CD4-positive, alpha-beta T cell treated with Interleukin-6 for 4 hours (primary cell): ENCODE measurements around the gene OR2F2.

Source experiments
- DNase-seq: peaks from one replicate; pipeline ENCODE4 v3.0.0-alpha.2; 2020; ENCODE audit warnings: mixed read lengths

Gene OR2F2

GRCh38 chr7:143934526-143935325, at the start of gene OR2F2:
Gene OR2F2, plus strand, starts transcription at chr7:143935233. Its CDS starts 0 bp downstream, at chr7:143935233.
- no peak for DNase-seq

GRCh38 chr7:143885951-143886350, 49.1 kb upstream of the OR2F2 start:
- DNase-seq: no peak

- no peak for DNase-seq
These were observed 48.1 kb upstream of the OR2F2 start for GRCh38 chr7:143886826-143887477.

GRCh38 chr7:143889068-143889467, 46.0 kb upstream of the OR2F2 start:
- DNase-seq: no peak

GRCh38 chr7:143890558-143890957, 44.5 kb upstream of the OR2F2 start:
- DNase-seq: no peak

- DNase-seq: no peak
These were observed 43.6 kb upstream of the OR2F2 start for GRCh38 chr7:143891457-143891856.

GRCh38 chr7:143892527-143893300, 42.3 kb upstream of the OR2F2 start:
- peak; percentile 15 for DNase-seq

- DNase-seq: no peak
These were observed 38.4 kb upstream of the OR2F2 start for GRCh38 chr7:143896667-143897066.

GRCh38 chr7:143898810-143899209, 36.2 kb upstream of the OR2F2 start:
- no peak for DNase-seq

GRCh38 chr7:143900230-143900766, 34.7 kb upstream of the OR2F2 start:
- DNase-seq: no peak

- no peak for DNase-seq
These were observed 33.7 kb upstream of the OR2F2 start for GRCh38 chr7:143901332-143901667.

GRCh38 chr7:143901668-143902331, 33.2 kb upstream of the OR2F2 start, which contains the start of gene TCAF1:
Gene TCAF1, minus strand, starts transcription at chr7:143902176. Its CDS starts 25,568 bp downstream, at chr7:143876608.
- DNase-seq: peak; percentile 95

- DNase-seq: no peak
These were observed 32.6 kb upstream of the OR2F2 start for GRCh38 chr7:143902332-143902899.

- DNase-seq: no peak
These were observed 29.5 kb upstream of the OR2F2 start for GRCh38 chr7:143905509-143905908.

- DNase-seq: no peak
These were observed 28.9 kb upstream of the OR2F2 start for GRCh38 chr7:143906151-143906550.

- DNase-seq: no peak
These were observed 28.1 kb upstream of the OR2F2 start for GRCh38 chr7:143906895-143907294.

- DNase-seq: no peak
These were observed 26.9 kb upstream of the OR2F2 start for GRCh38 chr7:143908120-143908519.

- no peak for DNase-seq
These were observed 25.2 kb upstream of the OR2F2 start for GRCh38 chr7:143909863-143910262.

- DNase-seq: no peak
These were observed 24.4 kb upstream of the OR2F2 start for GRCh38 chr7:143910473-143911248.

- DNase-seq: no peak
These were observed 21.0 kb upstream of the OR2F2 start for GRCh38 chr7:143913945-143914615.
